DMS114 treated with DMSO at 0.1 percent for 48 hours (cell line): ENCODE data around the gene BARHL1.
"Not testable (repeated sequence)": the region's sequence is repeated elsewhere in the genome, so short reads cannot be mapped to it uniquely, and the experiment has no call there.

Source experiments
- DNase-seq: peaks from one replicate; lab custom pipeline; 2025; ENCODE audit not compliant: unreplicated experiment; lab: John Stamatoyannopoulos, UW

BARHL1 gene

DNA sequence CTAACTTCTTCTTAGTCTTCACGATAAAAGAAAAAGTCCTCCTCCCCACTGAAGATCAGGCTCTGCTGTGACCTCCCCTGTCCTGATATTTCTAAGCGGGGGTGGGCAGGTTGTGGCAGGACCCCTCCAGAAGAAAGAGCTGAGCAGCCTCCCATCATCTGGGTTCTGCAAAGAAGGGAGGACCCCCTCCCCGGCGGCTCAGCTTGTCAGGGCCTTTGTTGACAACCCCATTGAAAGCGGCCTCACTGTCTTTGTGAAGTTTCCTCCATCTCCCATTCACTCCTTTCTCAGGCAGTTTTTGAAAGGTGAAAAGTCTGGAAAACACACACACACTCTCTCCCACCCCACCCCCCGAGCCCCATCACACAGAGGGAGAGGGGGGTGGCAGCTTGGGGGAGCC, 26.2 kb upstream of the BARHL1 start:
- no peak for DNase-seq

DNA sequence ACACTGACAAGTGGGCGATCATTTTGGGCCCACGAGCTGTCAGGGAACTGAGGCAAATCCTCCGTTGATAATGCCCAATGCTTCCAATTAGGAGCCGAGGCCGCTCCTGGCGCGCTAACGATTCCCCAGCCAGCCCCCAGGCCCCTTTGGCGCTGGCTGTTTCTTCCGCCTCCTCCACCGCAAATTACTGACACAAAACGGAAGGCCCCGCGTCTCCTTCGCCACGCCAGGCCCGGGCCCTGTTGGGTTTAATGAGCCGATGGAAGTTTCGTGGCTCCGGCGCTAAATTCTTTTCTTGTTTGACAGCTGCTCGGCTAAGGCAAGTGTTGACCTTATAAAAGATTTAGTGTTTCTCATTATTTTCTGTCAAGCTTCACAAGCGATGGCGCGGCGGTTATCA, 25.7 kb upstream of the BARHL1 start:
- DNase-seq: no peak

DNA sequence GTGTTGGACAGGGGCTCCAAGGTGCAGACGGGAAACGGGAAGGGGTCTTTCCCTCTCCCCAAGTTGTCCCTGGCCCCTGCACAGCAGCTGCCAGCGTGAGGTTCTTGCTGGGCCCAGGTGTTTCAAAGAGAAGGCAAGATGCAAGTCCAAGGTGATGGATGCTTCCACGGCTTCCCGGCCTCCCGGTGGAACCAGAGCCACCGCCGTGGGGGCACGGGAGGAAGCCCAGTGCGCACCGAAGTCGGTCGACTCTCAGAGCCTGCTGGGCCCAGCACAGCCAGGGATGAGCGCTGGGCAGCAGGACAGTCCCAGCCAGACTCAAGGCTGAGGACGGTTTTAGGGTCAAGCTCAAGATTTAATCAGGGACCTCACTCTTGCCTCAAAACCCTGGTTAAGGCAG, 25.2 kb upstream of the BARHL1 start:
- DNase-seq: no peak

DNA sequence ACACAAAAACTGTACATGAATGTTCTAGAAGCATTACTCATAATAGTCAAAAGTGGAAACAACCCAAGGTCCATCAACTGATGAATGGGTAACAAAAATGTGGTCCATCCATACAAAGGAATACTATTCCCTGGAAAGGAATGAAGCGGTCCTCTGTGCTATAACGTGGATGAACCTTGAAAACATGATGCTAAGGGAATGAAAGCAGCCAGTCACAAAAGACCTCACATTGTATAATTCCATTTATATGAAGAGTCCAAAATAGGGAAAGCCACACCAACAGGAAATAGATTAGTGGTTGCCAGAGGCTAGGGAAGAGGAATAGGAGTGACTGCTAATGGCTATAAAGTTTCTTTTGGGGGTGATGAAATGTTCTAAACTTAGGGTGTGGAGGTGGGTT, 22.7 kb upstream of the BARHL1 start:
- DNase-seq: no peak

DNA sequence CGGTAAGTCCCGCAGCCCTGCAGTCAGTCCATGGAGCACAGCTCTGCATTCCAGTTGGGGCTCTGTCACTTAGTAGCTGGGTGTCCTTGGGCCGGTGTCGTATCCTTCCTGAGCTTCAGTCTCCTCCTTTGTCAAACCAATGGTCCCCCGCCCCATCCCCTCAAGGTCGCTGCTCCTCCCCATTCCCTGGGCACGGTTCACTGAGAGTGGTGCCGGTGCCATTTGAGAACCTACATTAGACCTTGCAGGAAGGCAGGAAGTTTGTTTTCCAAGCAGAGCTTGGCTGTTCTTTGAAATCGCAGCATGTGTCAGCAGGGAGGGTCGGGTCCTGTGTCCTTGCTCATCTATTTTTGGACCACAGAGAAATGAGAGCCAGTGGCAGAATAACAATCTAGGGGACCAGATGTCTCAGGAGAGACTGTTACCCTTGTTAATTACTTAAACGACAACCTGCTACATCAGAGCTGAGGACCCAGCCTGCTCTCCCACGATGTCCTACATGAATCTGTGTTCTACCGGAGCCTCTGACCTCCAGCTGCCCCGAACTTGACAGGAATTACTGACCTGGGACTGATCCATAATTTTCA, 21.7 kb upstream of the BARHL1 start:
- no peak for DNase-seq

DNA sequence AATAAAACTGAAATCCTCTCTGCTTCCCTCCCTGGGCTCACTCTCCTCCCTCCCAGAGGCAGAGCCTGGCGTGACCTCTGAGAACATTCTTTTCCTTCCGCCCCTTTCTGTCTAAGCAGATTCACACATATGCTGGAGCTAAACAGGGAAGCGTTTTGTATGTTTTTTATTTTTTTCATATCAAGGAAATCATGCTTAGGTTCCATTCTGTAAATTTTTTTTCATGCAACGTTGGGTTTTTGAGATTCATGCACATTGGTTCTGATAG, 20.2 kb upstream of the BARHL1 start:
- no peak for DNase-seq

DNA sequence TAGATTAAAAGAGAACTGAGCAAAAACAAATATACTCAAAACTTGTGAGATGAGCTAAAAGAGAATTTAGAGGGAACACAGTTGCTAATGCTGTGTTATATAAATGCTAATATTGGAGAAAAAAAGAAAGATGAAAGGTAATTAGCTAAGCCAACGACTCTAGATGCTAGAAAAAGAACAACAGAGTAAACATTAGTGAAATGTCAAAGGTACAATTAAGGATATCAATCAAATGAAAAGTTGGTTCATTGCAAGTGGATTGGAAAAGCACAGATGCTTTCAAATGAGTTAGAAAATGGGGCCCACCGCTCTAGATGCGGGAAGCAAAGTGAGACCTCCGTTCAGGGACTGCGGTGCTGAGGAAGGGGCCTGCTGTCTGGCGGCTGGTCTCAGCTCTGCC, 17.9 kb upstream of the BARHL1 start:
- DNase-seq: no peak

DNA sequence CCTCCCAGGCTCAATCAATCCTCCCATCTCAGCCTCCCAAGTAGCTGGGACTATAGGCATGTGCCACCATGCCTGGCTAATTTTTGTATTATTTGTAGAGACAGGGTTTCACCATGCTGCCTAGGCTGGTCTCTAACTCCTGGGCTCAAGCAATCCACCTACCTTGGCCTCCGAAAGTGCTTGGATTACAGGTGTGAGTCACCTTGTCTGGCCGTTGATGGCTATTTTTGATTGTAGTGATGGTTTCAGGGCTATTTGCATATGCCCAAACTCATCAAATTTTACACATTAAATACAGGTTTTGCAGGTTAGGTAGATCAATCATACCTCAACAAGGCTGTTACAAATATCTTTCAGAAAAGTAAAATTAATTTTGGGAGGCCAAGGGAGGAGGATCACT, 13.6 kb upstream of the BARHL1 start:
- not testable (repeated sequence) for DNase-seq

DNA sequence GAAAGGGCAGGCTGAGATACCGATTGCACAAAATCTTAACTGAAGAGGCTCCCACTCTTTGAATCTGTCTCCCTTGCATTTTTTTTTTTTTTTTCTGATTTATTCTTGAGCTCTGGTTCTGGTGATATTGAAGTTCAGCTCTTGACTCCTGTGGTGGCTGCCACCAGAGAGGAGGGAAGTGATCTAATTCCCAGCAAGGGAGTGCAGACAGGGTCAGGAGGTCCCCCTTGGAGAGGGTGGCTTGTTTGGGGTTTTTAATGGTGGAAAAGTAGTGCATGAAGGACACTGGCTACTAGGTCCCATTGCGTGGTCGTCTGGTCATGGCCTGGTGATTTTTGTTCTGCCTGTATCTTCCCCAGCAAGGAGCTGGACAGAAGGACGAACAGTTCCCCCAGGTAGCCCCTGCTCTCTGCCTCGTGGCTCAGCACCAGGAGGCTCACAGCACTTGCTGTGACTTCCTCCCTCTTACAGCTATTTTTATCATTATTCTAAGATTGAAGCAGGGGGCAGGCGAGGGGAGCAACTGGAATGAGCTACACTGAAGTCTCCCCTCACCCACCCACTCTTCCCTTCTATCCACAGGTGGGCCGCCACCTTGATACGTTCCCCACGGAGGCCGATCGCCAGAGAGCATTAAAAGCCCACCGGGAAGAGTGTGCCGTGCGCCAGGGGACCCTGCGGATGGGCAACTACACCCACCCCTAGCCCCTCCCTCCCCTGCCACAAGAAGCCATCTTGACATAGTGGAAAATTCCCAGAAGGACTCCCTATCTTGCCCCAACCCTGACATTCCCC, 10.4 kb upstream of the BARHL1 start:
- DNase-seq: no peak

DNA sequence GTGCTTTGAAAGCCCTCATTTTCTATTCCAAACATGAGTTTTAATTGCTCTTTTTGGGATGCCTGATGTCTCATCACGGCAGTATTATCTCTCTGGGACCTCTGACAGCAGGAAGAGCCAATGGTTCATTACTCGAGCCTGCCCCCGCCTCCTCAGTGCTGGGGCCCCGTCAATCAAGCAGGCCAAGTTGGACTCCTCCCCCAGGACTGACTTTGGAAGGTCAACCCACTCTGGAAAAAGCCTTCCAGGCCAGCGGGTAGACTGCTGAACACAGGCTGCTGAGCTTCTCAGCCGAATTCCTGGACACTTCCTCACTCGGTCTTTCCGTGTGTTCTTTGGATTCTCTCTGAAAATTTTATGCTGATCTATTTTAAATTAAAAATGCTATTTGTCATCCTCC, 9.5 kb upstream of the BARHL1 start:
- DNase-seq: no peak

DNA sequence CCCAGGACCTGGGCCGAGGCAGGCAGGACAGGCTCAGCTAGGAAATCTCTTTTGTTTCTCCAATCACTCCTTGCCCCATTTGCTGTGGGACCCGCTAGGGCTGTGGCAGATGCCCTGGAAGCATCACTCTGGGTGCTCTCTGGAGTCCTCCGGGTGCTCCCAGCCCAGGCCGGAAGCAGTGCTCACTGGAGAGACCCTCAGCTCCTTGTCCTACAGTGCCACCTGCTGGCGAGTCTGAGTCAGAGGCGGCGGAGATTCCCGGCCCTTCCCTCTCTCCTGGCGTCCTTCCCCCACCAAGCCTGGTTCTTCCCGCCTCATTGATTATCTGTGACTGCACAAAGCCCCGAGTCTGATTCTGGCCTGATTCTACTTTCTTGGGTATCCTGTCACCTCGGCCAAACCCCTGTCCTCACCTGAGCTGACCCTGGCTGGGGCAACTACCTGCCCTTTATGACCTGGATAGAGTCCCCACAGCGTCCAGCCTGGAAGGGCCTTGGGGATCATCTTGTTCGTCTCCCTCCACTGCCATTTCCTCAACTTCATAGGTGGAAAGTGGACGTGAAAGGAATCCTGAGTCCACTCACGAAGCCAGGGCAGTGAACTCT, 7.3 kb upstream of the BARHL1 start:
- peak; percentile 42 for DNase-seq

DNA sequence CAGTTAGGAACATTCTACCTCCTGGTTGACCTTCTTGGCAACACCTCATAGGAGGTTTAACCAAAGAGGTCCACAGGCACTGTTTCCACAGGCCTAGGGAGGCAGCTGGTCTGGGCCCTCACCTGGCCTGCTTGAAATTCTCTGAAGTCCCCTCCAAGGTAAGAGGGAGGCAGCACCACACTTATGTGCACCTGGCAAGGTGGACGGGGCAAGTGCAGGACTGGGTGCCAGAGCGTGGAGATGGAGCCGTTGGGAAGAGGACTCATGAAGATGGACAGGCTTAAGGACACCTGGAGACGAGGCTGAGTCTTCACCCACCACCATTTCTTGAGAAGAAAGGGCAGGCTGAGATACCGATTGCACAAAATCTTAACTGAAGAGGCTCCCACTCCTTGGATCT, 6.6 kb upstream of the BARHL1 start:
- no peak for DNase-seq

DNA sequence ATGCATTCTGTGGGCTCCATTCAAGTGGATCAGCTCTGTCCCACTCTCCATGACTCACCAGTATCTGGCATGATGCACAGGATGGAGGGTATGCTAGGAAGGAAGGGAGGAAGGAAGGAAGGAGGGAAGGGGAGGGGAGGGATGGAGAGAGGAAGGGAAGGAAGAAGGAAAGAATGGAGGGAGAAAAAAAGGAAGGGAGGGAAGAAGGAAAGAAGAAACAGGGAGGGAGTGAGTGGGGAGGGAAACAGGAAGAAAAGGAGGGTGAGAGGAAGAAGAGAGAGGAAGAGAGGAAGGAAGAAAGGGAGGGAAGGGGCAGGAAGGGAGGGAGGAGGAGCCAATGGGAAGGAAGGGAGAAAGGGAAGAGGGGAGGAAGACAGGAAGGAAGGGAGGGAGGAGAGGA, 5.3 kb upstream of the BARHL1 start:
- DNase-seq: no peak

DNA sequence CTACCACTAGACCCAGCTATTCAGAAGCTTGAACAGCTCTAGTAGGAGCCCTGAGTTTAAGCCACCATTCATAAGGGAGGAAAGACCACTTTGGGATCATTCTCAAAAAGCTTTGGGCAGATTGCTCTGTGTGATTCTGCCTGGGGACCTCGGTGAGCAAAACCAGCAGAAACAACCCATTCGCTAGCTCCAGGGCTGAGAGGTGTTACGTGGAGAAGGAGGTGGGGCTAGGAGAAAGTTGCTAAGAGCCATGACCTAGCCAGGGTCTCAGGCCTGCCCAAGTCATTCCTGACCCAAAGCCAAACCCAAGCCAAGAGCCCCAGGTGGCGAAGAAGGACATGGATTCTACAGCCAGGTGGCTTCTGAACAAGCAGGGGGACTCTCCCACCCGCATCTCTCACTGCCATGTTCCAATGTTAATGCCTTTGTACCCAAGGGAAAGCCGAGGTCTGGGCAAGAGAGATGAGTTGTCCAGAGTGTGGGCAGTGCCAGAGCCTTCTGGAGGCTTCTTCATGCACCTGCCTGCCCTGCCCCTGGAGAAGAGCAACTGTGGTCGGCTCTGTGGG, 4.0 kb upstream of the BARHL1 start:
- DNase-seq: no peak

DNA sequence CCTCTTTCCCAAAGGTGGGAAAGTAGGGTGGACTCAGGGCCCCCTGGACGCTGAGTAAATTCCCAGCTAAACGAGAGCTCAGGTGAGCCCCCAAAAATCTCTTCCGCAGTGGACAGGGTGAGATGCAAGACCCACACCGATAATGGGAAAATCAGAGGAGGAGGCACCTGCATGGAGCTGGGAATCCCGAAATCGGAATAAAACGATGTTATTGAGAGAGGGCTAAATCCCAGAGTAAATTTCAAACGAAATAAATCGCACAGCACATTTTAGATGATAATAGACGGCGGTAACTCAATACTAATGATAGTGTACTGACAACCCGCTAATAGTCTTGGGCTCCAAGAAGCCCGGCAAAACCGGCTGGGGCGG, 3.0 kb upstream of the BARHL1 start:
- no peak for DNase-seq

DNA sequence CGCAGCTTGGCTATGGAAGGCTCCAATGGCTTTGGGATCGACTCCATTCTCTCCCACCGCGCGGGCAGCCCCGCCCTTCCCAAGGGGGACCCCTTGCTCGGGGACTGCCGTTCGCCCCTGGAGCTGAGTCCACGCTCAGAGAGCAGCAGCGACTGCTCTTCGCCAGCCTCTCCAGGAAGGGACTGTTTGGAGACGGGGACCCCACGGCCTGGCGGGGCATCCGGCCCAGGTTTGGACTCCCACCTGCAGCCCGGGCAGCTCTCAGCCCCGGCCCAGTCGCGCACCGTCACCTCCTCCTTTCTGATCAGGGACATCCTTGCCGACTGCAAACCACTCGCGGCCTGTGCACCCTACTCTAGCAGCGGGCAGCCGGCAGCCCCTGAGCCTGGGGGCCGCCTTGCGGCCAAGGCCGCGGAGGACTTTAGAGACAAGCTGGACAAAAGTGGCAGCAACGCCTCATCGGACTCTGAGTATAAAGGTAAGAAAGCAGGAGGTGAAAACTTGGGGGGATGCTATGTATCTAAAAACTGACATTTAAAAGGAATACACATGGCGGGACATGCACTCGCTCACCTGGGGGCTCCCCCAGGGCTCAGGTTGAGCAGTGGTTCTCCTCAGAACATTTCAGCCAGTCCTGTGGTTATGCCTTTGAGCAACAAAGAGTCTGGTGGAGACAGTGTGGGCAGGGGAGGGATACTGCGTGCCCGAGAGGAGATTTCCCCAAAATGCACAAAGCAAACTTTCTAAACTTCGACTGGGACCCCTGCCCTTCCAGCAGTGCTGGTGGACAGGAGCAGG, 579 bp downstream of the BARHL1 start:
- no peak for DNase-seq

DNA sequence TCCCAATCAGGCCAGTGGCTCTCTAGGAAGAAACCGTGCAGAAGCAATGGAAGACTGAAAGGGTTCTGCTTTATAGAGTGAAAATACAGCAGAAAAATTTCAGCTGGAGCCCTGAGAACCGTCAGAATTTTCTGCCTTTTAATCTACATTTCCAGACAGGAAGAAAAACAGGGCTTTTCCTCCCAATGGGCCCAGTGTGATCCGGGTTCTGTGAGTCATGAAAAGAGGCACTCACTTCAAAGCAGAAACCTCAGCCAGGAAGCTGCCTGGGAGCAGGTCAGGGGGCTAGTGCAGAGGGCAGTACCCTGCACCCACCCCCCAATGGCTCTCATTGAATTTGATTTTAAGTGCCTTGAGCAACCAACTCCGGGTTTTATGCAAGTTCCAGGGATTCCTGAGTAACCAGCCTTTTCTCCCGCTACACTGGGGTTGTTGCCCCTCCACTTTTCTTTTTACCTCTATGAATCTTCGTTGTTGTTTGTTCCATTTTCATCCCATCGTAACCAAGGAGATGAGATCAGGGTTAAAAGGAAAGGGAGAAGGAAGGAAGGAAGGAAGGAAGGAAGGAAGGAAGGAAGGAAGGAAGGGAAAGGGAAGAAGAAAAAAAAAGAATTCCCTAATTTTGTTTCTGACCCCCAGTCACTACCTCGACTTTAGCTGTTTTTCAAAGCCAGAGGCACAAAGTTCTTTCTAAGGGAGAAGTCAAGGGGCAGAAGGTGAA, 1.3 kb downstream of the BARHL1 start:
- DNase-seq: no peak

DNA sequence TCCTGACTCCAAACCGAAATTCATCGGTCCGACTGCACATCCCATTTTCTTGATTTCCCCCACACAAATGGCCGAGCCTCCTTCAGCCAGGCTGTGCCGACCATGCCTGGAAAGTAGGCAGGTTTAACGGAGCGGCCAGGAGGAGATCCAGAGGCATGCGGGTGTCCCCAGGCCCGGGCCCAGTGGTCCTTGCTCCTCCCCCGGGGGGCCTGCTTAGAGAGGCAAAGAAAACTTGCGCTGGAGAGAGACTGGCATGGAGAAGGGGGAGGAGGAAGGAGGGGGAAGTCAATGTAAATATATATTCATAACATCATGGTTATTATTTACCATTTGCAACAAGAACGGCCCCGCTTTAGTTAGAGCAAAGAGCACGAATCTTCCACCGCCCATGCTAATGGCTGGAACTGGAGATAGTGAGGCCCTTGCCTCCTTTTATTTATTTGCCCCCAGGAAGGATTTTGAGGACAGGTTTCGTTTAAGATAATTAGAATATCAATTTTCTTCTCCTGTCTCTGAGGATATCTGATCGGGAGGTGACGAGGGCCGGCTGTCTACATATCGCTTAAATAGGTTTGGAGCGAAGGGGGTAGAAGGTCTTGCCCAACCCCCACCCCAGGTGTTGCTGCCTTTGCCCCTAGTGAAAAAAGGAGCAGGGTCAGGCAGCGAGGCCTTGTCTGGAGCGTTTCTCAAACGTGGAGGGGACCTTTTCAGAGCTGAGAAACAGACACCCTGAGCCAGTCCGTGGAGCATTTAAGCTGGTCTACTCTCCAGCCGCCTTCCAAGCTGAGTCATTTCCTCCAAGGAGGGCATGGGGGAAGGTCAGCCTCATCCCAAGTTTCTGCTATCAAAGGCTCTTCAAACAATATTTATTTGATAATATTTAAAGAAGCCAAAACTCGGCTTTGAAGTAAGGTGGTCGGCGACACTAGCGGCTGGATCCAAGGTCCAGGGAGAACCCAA, 2.5 kb downstream of the BARHL1 start:
- no peak for DNase-seq

DNA sequence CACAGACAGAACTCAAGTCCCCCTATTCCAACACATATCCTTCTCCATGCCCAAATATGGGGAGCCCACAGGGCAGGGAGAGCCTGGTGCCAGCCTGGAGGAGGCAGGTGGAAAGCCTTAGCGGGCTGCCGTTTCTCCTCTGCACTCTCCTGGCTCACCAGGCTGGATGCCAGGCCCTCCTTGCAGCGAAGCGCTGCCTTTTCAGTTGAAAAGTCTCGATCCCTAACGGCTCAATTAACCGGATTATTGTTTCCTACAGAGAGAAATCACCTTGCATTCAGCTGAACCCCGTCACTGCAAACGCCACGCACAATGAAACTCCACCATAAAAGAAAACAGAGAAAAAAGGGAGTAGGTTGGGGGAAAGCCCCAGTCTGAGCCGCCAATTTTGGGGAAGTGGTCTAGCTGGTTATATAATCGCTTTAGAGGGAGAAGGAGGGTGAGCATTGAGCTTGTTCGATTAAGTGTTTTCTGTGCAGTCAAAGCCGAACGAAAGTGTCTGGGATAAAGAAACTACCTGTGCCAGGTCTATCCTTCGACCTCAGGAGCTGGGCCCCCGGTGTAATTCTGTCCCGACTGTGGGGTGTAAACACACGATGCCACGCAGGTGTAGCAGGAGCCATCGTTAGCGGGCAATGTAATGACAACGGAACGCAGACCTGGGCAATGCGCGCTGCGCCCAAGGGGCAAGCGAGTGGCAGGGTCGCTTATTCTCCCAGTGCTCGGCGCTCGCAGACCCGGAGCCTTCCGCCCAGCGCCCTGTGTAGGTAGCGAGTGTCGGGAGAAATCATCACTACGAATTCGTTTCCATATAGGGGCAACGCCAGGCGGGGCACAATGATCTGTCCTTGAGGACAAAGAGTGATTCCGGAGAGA, 3.8 kb downstream of the BARHL1 start:
- DNase-seq: no peak
